ENCODE data around the gene POLR3G. TPM values are rescaled to one million over a fixed set of nuclear protein-coding genes. Genes with fewer than 3 reads are reported as not detected.

POLR3G gene
- total RNA-seq, 3 donors from 2014 or later (not counting 1 experiment from before 2014, with no cell fraction given) = 0.40 to 1.4 (median 0.99) TPM

DNA sequence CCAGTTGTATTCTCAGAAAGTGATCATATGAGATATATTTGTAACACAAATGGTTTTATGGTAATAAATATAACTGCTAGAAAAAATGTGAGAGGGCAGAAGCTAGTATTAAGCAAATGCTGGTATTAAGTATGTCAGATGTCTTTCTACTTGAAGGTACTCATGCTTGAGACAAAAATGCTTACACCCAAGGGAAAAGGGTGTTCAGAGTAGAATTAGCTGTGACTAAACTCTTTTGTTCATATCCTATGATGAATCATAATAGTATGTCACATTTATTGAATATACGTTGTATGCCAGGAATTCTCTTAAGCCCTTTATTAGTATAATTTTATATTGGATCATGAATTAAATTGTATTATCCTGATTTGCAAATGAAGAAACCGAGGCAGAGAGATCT, 86.1 kb downstream of the POLR3G start:
- Histone ChIP-seq H3K27ac (ENCODE audit: low read length) (no peak overlapping the region), H3K4me3 (ENCODE audit: low read length) (no peak overlapping the region), H3K9me3 (ENCODE audit: control insufficient read depth, insufficient read depth, low read length) (no peaks in the 10 kb centered on the region), H3K4me1 (ENCODE audit: control insufficient read depth, insufficient read depth, low read length) (peaks cover 5% of the 10 kb centered on the region), H3K36me3 (ENCODE audit: control insufficient read depth, insufficient read depth, low read length) (no peaks in the 10 kb centered on the region), H3K27me3 (ENCODE audit: control insufficient read depth, insufficient read depth, low read length) (peaks cover 27% of the 10 kb centered on the region)
- no peaks in the 10 kb centered on the region for H3K9me3 Mint-ChIP-seq
- H3K27me3 Mint-ChIP-seq (ENCODE audit: low read depth in 2 of 2) = peaks cover 33 to 63% of the 10 kb centered on the region in 2 donors
- intact Hi-C loops (cut with micrococcal nuclease) = no loop called here
- H3K4me3 Mint-ChIP-seq = no peak overlapping the region
- ATAC-seq (no peak), DNase-seq (no peak)
- H3K27ac Mint-ChIP-seq = no peak overlapping the region
- H3K36me3 Mint-ChIP-seq = no peaks in the 10 kb centered on the region
- TF ChIP-seq, protein P1, sequence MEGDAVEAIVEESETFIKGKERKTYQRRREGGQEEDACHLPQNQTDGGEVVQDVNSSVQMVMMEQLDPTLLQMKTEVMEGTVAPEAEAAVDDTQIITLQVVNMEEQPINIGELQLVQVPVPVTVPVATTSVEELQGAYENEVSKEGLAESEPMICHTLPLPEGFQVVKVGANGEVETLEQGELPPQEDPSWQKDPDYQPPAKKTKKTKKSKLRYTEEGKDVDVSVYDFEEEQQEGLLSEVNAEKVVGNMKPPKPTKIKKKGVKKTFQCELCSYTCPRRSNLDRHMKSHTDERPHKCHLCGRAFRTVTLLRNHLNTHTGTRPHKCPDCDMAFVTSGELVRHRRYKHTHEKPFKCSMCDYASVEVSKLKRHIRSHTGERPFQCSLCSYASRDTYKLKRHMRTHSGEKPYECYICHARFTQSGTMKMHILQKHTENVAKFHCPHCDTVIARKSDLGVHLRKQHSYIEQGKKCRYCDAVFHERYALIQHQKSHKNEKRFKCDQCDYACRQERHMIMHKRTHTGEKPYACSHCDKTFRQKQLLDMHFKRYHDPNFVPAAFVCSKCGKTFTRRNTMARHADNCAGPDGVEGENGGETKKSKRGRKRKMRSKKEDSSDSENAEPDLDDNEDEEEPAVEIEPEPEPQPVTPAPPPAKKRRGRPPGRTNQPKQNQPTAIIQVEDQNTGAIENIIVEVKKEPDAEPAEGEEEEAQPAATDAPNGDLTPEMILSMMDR (IDR thresholded peaks at IDR 0.05) = no peak
- peaks cover 0 to 13% of the 10 kb centered on the region in 2 donors for H3K4me1 Mint-ChIP-seq
- WGBS (ENCODE audit: insufficient coverage) = 100% methylated on average over 1 of the region's 2 CpGs

DNA sequence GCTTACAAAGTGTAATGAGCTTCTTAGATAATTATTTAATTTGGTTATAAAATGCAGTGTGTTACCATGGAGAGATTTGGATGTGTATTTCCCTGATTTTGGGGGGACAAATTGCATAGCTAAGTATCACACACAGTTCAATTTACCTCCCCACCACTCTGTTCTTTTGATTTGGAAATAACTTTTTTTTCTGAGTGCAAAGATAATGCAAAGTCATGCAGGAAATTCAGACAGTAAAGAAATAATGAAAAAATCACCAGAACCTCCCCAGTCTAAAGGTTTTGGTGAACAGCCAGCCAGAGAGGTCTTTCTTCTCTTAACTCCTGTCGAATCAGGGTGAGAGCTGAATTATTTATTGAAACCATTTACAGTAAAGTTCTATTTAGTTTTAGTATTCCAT, 87.1 kb downstream of the POLR3G start:
- ATAC-seq = no peak
- Mint-ChIP-seq H3K27ac (no peak overlapping the region), H3K36me3 (no peaks in the 10 kb centered on the region), H3K9me3 (no peaks in the 10 kb centered on the region), H3K27me3 (ENCODE audit: low read depth in 2 of 2) (peaks cover 28 to 64% of the 10 kb centered on the region in 2 donors), H3K4me3 (no peak overlapping the region), H3K4me1 (peaks cover 0 to 13% of the 10 kb centered on the region in 2 donors)
- Histone ChIP-seq H3K36me3 (ENCODE audit: control insufficient read depth, insufficient read depth, low read length) (no peaks in the 10 kb centered on the region), H3K4me1 (ENCODE audit: control insufficient read depth, insufficient read depth, low read length) (peaks cover 5% of the 10 kb centered on the region), H3K9me3 (ENCODE audit: control insufficient read depth, insufficient read depth, low read length) (no peaks in the 10 kb centered on the region), H3K4me3 (ENCODE audit: low read length) (no peak overlapping the region), H3K27me3 (ENCODE audit: control insufficient read depth, insufficient read depth, low read length) (peaks cover 25% of the 10 kb centered on the region), H3K27ac (ENCODE audit: low read length) (no peak overlapping the region)
- intact Hi-C loops (cut with micrococcal nuclease) = no loop called here
- no peak for DNase-seq
- TF ChIP-seq, protein P1 (IDR thresholded peaks at IDR 0.05) = no peak
- WGBS (ENCODE audit: insufficient coverage) = no CpG with 5 or more reads among the region's 1 CpG

DNA sequence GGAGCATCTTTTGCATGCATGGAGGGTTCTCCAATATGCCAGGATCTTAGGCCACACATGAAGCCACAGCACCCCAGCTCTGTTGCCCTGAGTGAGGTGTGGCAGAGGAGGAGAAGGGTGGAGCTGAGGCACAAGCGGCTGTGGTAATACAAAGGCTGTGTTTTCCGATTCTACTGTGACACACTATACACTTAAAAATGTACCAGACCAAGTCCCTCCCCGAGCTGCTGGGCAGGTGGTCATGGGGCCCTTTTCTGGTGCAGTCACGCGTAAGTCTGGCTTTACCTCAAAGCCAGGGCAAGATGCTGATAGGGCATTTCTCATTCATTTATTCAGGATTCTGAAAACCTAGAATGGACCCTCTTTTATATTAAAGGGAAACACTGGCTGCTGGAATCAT, 87.7 kb downstream of the POLR3G start:
- Mint-ChIP-seq H3K9me3 (no peaks in the 10 kb centered on the region), H3K36me3 (no peaks in the 10 kb centered on the region), H3K27me3 (ENCODE audit: low read depth in 2 of 2) (peaks cover 27 to 65% of the 10 kb centered on the region in 2 donors), H3K4me3 (no peak overlapping the region), H3K4me1 (peaks cover 0 to 13% of the 10 kb centered on the region in 2 donors), H3K27ac (no peak overlapping the region)
- peaks cover 5% of the 10 kb centered on the region for H3K4me1 ChIP-seq (ENCODE audit: control insufficient read depth, insufficient read depth, low read length)
- H3K4me3 ChIP-seq (ENCODE audit: low read length) = no peak overlapping the region
- H3K9me3 ChIP-seq (ENCODE audit: control insufficient read depth, insufficient read depth, low read length) = no peaks in the 10 kb centered on the region
- intact Hi-C loops (cut with micrococcal nuclease) = no loop called here
- DNase-seq = no peak
- TF ChIP-seq, protein P1 (IDR thresholded peaks at IDR 0.05) = no peak
- H3K27ac ChIP-seq (ENCODE audit: low read length) = no peak overlapping the region
- WGBS (ENCODE audit: insufficient coverage) = 91% methylated on average over 5 of the region's 5 CpGs
- H3K36me3 ChIP-seq (ENCODE audit: control insufficient read depth, insufficient read depth, low read length) = no peaks in the 10 kb centered on the region
- H3K27me3 ChIP-seq (ENCODE audit: control insufficient read depth, insufficient read depth, low read length) = peaks cover 22% of the 10 kb centered on the region
- ATAC-seq = no peak

DNA sequence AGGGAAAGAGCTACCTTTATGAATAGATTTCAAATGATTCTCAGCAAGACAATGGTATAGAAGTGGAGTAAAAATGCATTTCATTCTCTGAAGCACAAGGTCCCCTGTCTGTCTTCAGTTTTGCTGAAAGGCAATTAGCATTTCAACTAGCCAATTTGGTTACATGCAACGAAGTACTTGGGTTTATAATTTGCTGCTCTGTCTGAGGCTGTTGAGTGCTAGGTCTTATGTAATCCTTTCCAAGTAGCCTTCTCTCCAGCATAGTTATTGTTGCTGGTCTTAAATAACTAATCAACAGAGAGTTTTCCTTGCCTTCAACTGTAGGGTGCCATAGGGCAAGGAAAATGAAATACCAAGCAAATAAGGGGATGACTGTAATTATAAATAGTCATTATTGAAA, 88.4 kb downstream of the POLR3G start:
- no peak overlapping the region for H3K4me3 Mint-ChIP-seq
- H3K27ac Mint-ChIP-seq = no peak overlapping the region
- DNase-seq (no peak), ATAC-seq (no peak)
- H3K27me3 Mint-ChIP-seq (ENCODE audit: low read depth in 2 of 2) = peaks cover 22 to 65% of the 10 kb centered on the region in 2 donors
- Histone ChIP-seq H3K4me3 (ENCODE audit: low read length) (no peak overlapping the region), H3K27me3 (ENCODE audit: control insufficient read depth, insufficient read depth, low read length) (peaks cover 15% of the 10 kb centered on the region), H3K9me3 (ENCODE audit: control insufficient read depth, insufficient read depth, low read length) (no peaks in the 10 kb centered on the region), H3K27ac (ENCODE audit: low read length) (no peak overlapping the region), H3K36me3 (ENCODE audit: control insufficient read depth, insufficient read depth, low read length) (no peaks in the 10 kb centered on the region), H3K4me1 (ENCODE audit: control insufficient read depth, insufficient read depth, low read length) (peaks cover 5% of the 10 kb centered on the region)
- 89% methylated on average over 1 of the region's 1 CpG for WGBS (ENCODE audit: insufficient coverage)
- H3K9me3 Mint-ChIP-seq = no peaks in the 10 kb centered on the region
- no peaks in the 10 kb centered on the region for H3K36me3 Mint-ChIP-seq
- peaks cover 0 to 12% of the 10 kb centered on the region in 2 donors for H3K4me1 Mint-ChIP-seq
- TF ChIP-seq, protein P1 (IDR thresholded peaks at IDR 0.05) = no peak
- intact Hi-C loops (cut with micrococcal nuclease) = no loop called here
